ENCODE measurements around the gene PALLD.

The PALLD gene

DNA sequence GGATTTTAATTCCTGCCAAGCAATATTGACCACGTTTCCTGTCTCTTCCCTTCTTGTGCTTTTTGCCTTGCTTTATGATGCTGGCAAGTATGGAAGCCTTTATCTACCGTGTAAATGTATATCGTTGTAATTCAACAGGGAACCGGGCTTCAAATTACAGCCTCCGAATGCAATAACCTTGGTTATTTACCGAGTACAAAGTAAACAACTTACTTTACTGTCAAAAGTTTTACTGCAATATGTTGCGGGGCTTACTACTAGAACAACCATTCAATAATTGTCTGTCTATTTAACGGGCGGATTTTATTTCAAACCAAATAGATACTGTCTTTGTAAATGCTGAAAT lies 73.1 kb downstream of the PALLD start:
- H3K79me2 ChIP-seq (ENCODE audit: low read length), result no peaks in the 10 kb centered on the region
- no peaks in the 10 kb centered on the region for H3K36me3 ChIP-seq (replicated peaks; ENCODE audit: insufficient read depth, low read length)
- no peak overlapping the region for H3K27ac ChIP-seq (ENCODE audit: low read length)
- H3K4me2 ChIP-seq (ENCODE audit: low read depth, low read length), result no peak overlapping the region
- no peak overlapping the region for H3K4me3 ChIP-seq (ENCODE audit: low read length)
- H4K20me1 ChIP-seq (ENCODE audit: insufficient read depth, low read length), result no peaks in the 10 kb centered on the region
- H3K4me1 ChIP-seq (ENCODE audit: low read length), result peaks cover 6% of the 10 kb centered on the region
- no peak for DNase-seq
- no peak overlapping the region for H3K9ac ChIP-seq (ENCODE audit: low read length)
- no peaks in the 10 kb centered on the region for H3K9me3 ChIP-seq (replicated peaks; ENCODE audit: insufficient read depth, low read length)
- H3F3A ChIP-seq (ENCODE audit: insufficient read depth, low read length), result peaks cover 5% of the 10 kb centered on the region; the same call in 1 of the 2 replicates
- no peak for TF ChIP-seq EZH2 (optimal IDR thresholded peaks at IDR 0.05; ENCODE audit: low read depth, low read length)
- TF ChIP-seq, protein P1, sequence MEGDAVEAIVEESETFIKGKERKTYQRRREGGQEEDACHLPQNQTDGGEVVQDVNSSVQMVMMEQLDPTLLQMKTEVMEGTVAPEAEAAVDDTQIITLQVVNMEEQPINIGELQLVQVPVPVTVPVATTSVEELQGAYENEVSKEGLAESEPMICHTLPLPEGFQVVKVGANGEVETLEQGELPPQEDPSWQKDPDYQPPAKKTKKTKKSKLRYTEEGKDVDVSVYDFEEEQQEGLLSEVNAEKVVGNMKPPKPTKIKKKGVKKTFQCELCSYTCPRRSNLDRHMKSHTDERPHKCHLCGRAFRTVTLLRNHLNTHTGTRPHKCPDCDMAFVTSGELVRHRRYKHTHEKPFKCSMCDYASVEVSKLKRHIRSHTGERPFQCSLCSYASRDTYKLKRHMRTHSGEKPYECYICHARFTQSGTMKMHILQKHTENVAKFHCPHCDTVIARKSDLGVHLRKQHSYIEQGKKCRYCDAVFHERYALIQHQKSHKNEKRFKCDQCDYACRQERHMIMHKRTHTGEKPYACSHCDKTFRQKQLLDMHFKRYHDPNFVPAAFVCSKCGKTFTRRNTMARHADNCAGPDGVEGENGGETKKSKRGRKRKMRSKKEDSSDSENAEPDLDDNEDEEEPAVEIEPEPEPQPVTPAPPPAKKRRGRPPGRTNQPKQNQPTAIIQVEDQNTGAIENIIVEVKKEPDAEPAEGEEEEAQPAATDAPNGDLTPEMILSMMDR (IDR thresholded peaks at IDR 0.05; ENCODE audit: low read length), result no peak
- TF ChIP-seq EZH2phosphoT487 (IDR thresholded peaks at IDR 0.05; ENCODE audit: low read length), result no peak
- no peaks in the 10 kb centered on the region for H3K9me2 ChIP-seq (replicated peaks; ENCODE audit: insufficient read depth, low read length)
- H2AFZ ChIP-seq (ENCODE audit: low read length), result no peak overlapping the region
- H3K27me3 ChIP-seq (replicated peaks; ENCODE audit: insufficient read depth, low read length), result no peaks in the 10 kb centered on the region

DNA sequence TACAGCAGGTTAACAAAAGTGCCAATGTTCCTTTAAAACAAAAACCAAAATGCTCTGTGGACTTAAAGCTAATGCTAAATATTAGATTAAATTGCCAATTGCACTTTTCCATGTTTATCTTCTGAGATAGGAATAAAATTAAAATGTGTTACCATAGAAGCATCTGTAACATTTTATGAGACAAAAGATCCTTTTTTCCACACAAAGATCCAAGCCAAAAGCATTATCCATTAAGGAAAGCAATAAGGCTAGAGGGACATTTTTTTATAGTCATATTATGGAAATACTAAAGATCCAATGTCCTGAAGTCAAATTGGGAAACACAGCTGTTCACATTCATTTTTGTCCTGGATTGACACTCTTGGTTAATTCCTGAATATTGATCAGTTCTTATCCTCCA lies 73.6 kb downstream of the PALLD start:
- TF ChIP-seq EZH2 (optimal IDR thresholded peaks at IDR 0.05; ENCODE audit: low read depth, low read length), result no peak
- TF ChIP-seq, protein P1 (IDR thresholded peaks at IDR 0.05; ENCODE audit: low read length), result no peak
- TF ChIP-seq EZH2phosphoT487 (IDR thresholded peaks at IDR 0.05; ENCODE audit: low read length), result no peak

DNA sequence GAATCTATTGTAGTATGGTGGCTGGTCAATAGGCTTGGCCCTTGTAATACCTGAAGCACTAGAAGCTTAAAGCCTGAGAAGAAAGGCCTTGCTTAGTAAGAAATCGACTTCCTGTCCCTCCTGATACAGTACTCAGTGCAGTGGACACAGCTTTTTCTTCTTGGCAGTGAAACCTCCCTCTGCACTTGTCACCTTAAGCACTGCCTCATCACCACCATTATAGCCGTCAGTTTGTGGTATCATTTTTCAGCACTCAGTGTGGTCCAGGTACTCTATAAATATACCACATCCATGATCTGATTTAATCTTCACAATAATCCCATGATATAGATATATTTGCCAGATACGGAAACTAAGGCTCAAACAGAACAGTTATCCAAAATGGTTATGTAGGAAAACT lies 75.2 kb downstream of the PALLD start:
- Histone ChIP-seq H3K9me2 (replicated peaks; ENCODE audit: insufficient read depth, low read length) (no peaks in the 10 kb centered on the region), H3K27ac (ENCODE audit: low read length) (no peak overlapping the region), H2AFZ (ENCODE audit: low read length) (no peak overlapping the region), H3K4me3 (ENCODE audit: low read length) (no peak overlapping the region), H3K27me3 (replicated peaks; ENCODE audit: insufficient read depth, low read length) (no peaks in the 10 kb centered on the region), H3K79me2 (ENCODE audit: low read length) (no peaks in the 10 kb centered on the region), H3K9me3 (replicated peaks; ENCODE audit: insufficient read depth, low read length) (no peaks in the 10 kb centered on the region), H3F3A (ENCODE audit: insufficient read depth, low read length) (peaks cover 16% of the 10 kb centered on the region; the same call in 1 of the 2 replicates), H3K36me3 (replicated peaks; ENCODE audit: insufficient read depth, low read length) (no peaks in the 10 kb centered on the region), H4K20me1 (ENCODE audit: insufficient read depth, low read length) (no peaks in the 10 kb centered on the region), H3K9ac (ENCODE audit: low read length) (no peak overlapping the region), H3K4me2 (ENCODE audit: low read depth, low read length) (no peak overlapping the region), H3K4me1 (ENCODE audit: low read length) (peaks cover 14% of the 10 kb centered on the region)
- TF ChIP-seq, protein P1 (IDR thresholded peaks at IDR 0.05; ENCODE audit: low read length), result no peak
- no peak for TF ChIP-seq EZH2phosphoT487 (IDR thresholded peaks at IDR 0.05; ENCODE audit: low read length)
- TF ChIP-seq EZH2 (optimal IDR thresholded peaks at IDR 0.05; ENCODE audit: low read depth, low read length), result no peak
- DNase-seq, result no peak

More for the DNA sequence above, 73.6 kb downstream of the PALLD start:
- Histone ChIP-seq H3K36me3 (replicated peaks; ENCODE audit: insufficient read depth, low read length) (no peaks in the 10 kb centered on the region), H3K9me2 (replicated peaks; ENCODE audit: insufficient read depth, low read length) (no peaks in the 10 kb centered on the region), H3K27ac (ENCODE audit: low read length) (no peak overlapping the region), H3K4me2 (ENCODE audit: low read depth, low read length) (no peak overlapping the region), H3K4me3 (ENCODE audit: low read length) (no peak overlapping the region), H3K9ac (ENCODE audit: low read length) (no peak overlapping the region), H3K79me2 (ENCODE audit: low read length) (no peaks in the 10 kb centered on the region), H3F3A (ENCODE audit: insufficient read depth, low read length) (peaks cover 11% of the 10 kb centered on the region; the same call in 1 of the 2 replicates), H4K20me1 (ENCODE audit: insufficient read depth, low read length) (no peaks in the 10 kb centered on the region), H2AFZ (ENCODE audit: low read length) (no peak overlapping the region), H3K4me1 (ENCODE audit: low read length) (peaks cover 10% of the 10 kb centered on the region), H3K27me3 (replicated peaks; ENCODE audit: insufficient read depth, low read length) (no peaks in the 10 kb centered on the region), H3K9me3 (replicated peaks; ENCODE audit: insufficient read depth, low read length) (no peaks in the 10 kb centered on the region)
- no peak for DNase-seq
